Stimulated activated CD4-positive, alpha-beta T cell treated with anti-CD3 and anti-CD28 coated beads, TNF-alpha, amount 100 ng/mL, for 48 hours (primary cell): Measurements from ENCODE around the gene PRIMPOL.

Experiments used
- DNase-seq, 3 donors: peaks; one replicate each; pipeline ENCODE4 v3.0.0-alpha.2; 2020; ENCODE audit warnings: low read depth in 3 of 3

The PRIMPOL gene

DNA sequence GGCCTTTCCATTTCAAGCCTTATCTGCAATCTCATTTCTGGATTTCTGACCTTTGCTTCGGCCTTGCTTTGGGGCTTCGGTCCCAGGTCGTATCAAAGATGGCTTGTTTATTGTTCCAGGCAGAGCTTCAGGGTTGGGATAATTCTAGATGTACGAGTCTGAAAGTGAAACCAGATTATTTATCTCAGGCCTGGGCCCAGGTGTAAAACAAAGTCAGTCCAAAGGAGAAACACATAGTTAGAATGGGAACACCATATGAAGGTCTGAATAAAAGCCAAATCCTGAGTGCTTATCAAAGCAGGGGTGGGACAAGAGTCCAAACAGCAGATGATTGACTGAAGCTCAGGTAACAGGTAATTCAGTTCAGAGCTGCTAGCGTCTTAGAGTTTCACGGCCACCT, 17.1 kb downstream of the PRIMPOL start:
- DNase-seq: no peak

DNA sequence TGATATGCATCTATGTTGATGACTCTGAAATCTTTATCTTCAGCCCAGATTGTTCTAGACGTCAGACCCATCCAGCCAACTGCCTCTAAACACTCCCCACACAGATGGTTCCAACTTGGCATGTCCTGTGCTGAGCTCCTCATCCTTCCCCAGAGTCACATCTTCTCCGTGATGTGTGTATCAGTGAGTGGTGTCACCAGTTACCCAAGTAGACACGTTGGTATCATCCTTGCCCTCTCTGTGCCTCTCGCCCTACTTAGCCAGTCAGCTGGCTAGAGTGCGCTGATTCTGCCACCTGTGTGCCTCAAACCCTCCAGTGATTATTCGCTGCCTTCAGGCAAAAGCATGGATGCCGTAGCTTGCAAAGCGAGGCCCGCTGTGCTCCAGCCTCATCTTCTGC, 18.6 kb downstream of the PRIMPOL start:
- DNase-seq: no peak

DNA sequence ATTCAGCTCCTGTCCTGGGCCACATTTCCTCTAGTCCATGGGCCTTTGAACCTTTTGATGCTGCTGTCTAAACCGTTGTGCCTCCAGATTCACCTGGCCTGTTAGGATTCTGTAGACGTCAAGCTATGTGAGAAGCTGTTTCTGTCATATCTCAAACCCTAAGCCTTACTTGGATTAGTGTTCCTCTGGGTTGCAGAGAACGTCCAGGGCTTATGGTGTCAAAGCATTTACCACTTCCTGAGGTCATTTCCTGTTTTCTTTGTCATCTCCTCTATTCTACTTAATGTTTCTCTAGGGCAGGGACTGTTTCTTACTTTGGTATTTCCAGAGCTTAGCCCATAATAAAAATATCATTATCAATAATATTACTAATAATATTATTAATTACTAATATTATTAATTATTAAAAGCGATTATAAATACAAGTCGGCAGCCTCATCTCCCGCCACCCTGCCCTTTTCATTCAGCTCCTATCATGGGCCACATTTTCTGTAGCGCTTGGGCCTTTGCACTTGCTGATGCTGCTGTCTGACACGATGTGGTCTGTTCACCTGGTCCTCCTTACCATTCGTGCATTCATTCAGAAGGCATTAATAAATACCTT, 19.1 kb downstream of the PRIMPOL start:
- no peak for DNase-seq

DNA sequence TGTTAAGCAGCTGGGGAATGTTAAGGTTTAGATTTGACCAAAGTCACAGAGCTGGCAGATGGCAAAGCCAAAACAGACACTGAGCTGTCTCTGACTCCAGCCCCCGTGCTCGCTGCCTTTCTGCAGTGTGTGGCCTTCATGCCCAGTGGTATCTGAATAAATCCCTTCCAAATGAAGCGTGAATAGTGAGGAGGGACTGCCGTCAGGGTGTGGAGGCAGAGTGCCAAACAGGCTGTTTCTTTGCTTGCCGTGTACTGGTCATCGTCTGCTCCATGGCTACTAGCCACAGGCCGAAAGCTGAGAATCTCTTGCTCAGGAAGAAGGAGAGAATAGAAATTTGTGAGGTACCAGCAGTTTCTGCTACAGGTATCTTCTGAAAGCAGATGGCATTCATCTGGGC, 19.7 kb downstream of the PRIMPOL start:
- no peak for DNase-seq

DNA sequence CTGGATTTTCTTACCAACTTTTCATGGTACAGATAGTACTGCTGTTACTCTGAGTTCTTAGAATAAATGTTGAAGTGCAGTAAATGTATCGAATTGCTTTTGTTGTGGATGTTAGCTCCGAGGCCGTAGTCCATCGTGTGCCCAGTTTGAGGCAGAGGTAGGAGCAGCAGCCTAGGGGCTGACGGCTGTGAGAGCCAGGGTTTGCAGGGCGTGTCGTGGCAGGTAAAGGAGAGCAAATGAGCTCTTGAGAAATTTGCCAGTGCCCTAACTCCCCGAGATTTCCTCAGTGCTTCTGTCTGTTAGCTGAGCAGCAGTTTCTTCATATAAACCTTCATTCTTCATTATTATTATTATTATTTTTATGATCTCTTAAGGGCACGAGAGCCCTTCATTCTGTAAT, 21.6 kb downstream of the PRIMPOL start:
- DNase-seq: no peak

DNA sequence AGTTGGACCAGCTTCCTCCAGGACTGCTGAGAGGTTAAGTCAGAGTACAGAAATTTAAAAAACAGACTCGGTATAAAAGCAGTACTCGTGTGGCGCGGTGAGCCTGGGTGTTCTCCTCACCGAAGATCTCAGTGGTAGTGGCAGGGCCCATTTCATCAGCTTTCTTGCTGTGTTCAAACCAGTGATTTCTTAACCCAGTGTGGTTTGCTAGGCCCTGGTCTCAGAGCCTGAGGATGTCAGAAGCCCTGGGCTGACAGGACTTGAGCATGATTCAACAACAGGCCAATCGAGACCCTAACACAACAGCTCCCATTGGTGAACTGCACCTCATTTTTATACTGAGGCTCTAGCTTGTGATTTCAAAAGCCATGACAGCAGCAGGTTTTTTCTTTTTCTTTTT, 23.2 kb downstream of the PRIMPOL start:
- no peak for DNase-seq

DNA sequence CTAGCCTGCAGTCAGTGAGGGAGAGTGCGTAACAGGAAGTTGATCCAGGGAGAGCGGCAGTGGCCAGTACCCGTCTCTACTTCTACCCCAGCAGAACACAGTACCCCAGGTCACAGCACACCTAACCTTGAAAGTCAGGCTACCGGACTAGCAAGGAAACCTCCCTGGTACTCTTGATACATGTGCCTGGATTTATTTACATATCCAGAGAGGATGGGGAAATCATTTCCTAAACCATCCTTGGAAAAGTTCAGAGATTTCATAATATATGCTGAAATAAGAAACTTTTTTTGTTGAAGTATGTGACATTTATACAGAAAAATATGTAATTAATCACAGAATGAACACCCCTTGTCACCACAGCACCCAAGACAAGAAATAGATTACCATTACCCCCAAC, 24.5 kb downstream of the PRIMPOL start:
- no peak for DNase-seq

DNA sequence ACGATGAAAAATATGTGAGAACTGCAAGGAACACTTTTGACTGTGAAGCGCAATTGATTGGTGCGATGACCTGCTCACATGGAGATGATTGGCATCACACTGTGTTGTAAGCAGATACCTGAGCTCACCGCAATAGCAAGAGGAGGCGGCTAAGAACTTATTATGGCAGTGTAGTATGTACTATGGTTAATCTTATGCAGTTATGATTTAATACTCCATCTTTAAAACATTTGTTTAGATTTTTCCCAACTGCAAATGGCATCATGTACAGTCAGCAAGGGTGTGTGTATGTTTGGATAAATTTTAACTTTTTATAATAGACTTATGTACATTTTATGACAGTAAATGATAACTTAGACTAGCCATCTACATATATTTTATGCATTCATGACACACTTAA, 25.5 kb downstream of the PRIMPOL start:
- no peak for DNase-seq

DNA sequence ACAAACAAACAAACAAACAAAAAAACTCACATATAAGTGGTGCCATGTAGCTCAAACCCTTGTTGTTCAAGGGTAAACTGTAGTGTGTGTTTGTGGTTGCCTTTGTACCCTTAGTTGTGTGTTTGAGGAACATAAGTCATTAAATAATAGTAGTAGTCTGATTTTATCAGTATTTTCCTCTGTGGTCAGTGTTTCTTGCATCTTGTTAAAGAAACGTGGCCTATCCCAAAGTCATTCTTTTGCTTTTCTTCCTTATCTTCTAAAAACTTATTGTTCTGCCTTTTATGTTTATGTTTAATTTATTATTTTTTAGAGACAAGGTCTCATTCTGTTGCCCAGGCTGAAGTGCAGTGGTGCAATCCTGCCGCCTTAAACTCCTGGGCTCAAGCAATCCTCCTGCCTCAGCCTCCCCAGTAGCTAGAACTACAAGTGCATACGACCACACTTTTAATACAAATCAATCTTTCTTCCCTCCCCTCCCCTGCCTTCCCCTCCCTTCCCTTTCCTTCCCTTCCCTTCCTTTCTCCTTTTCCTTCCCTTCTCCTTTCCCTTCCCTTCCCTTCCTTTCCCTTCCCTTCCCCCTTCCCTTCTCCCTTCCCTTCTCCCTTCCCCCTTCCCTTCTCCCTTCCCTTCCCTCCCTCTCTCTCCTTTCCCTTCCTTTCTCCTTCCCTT, 26.4 kb downstream of the PRIMPOL start:
- DNase-seq: no peak

DNA sequence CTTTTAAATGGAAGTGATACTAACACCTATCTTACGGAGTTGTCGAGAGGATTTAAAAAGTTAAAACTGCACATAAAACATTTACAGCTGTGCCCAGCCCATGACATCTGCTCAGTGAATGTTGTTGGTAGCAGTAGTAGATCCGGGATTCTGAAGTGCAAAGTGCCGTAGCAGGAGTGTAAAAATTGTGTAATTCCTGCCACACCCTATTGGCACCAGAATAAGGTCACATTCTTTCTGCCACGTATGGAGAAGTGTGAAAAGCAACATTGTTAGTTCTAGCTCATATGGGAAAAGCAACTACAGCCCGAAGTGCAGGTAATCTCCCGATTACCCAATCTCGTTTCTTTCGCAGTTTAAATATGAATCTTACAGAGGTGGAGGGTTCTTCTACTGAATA, 31.2 kb downstream of the PRIMPOL start:
- DNase-seq: no peak

DNA sequence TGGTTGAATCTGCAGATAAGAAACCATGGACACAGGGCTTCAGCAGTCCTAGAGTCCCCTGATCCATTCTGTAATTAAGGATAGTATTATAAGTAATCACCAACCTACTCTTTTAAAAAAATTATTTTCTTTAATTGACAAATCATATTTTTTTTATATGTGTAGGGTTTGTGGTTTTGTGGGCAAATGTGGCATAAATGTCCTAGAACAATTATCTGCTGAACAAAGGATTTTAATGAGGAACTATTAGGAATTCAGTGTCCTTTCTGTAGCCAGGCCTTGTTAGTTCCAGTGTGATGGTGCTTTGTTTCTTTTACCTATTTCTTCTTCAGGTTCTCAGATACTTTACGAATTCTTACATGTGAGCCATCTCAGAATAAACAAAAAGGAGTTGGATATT, 32.4 kb downstream of the PRIMPOL start:
- DNase-seq: no peak

DNA sequence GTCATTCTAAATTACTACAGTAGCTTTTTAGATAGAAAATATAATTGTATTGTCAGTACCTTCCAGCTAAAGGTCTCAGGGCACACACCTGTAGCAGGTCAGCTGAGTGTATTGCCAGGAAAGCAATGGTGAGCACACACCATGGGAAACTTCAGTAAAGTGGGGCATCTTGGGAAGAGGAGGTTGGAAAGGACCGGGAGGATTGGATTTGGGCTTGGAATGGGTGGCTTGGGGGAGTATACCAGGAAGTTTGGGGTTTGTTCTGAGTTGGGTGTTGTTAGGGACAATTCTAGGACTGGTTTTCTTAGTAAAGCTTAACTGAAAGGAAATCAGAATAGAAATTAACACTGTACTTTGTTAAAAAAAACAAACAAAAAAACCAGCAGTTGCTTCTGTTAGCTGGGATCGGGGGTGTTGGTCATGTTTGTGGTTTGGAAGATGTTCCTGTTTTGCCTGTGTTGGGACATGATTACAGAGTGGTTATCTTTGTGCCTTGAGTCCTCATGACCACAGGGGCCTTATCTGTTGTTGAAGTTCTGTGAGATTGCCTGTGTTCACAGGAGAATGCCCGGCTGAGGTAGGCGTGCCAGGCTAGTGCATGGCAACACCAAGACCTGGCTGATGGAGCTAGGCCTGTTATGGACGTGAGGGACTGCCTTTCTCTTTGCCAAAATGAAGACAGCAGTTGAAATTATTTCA, 35.1 kb downstream of the PRIMPOL start:
- no peak for DNase-seq

DNA sequence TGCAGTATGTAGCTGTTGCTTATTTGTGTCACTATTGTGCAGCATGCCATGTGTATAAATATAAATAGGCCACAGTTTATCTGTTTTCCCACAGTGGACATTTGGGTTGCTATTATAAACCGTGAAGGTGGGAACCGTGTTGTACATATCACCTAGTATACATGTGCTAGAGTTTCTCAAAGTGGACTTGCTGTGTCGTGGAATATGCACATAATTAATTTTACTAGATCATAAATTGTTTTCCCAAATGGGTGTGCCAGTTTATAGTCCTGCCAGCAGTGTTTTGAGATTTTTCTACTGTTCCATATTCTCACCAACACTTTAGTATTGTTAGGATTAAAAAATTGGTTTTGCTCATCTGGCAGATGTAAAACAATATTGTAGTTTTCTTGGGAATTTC, 38.5 kb downstream of the PRIMPOL start:
- no peak for DNase-seq

DNA sequence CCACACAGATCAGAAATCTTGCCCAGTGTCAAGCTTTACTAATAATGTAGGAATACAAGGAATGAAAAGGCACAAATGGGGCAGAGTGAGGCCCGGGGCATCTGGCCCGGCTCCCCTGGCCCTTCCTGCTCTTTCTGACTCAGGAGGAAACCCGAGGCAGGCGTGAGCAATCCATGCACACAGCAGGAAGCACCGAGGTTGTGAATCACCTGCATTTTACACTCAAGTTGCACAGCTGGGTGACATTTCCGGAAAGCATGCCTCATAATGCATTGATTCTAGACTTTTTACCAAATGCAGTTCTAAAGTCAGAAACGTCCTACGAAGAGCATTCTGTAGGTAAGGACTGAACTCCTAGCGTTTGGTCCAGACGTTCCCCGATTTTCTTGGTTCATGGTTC, 38.9 kb downstream of the PRIMPOL start:
- DNase-seq: peak in 2 of 3 donors; percentile 26 to 29

DNA sequence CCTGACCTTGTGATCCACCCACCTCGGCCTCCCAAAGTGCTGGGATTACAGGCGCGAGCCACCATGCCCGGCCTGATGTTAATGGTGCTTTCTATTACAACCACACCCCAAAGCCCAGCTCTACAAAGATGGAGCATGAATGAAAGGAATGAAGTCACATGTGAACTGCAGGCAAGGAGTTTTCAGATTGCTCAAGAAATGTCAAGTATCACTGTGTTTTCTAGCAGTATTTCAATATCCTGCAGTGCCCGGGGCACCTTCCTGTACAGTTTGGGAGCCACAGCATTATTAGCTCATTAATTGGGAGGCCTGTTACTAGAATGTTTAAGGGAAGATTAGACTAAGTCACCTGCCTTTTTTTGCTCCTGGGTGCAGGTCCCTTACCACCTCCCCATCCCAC, 40.1 kb downstream of the PRIMPOL start:
- no peak for DNase-seq

DNA sequence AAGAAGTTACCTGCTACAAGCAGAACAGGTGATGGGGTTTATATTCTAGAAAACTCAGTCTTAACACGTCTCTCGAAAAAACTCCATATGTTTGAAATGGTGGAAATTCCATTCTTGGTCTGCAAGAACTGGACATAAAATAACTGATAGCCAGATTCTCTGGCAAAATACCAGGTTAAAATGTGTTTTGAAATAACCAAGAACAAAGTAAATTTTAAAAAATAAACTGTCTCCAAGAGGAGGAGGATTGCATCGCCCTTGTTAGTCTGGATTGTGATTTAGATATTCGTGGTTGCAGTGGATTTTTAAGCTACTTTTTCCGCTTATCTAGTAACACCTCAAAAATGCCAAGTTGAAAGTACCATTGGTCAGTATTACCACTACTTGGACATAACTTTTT, 43.5 kb downstream of the PRIMPOL start:
- no peak for DNase-seq

DNA sequence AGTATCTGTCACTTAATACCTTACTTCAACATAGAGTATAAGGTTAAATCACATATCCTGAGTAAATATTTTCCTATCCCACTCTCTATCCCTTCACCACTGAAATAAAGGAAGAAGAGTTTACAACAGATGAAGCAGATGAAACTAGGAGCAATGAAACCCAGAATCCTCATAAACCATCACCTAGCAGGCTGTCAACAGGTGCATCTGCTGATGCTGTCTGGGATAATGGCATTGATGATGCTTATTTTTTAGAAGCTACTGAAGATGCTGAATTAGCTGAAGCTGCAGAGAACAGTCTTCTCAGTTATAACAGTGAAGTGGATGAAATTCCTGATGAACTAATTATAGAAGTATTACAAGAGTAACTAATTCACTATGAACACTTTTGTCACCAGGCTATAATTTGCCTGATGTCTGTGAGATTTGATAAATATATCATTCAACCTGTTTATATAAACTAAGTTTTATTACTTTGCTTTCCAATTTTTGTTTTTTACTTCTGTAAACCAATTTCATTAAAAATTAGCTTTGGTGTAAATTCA, 44.9 kb downstream of the PRIMPOL start:
- DNase-seq: no peak

DNA sequence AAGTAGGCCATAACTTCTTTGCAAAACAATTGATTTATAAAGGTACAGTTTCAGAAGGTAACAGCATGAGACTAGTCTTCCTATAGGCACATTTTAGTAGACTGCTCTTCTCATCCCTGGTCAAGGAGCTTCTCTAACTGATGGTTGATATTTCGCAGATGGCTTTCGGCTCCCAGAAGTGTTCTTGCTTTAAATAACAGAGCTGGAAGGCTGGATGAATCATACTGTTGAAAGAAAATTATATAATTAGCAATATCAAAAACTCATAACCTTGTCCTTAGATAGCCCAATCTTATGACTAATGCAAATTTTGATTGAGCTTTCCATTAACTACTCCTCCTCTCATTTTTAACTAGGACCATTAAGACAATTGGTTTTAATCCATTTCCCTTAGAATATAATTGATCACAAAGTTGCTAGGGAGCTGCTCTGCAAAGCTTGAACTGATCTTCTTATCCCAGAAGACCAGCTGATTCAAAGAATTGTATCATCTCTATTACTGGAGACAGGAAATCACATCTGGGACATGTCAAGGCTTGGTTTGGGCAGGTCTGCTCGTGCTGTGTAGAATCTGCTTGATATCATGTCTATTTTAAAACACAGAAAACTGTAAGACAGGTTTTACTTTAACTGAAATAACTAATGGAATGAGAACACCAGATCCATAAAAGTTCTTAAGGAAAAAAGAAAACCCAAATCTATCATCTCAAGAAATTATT, 45.8 kb downstream of the PRIMPOL start:
- DNase-seq: no peak

DNA sequence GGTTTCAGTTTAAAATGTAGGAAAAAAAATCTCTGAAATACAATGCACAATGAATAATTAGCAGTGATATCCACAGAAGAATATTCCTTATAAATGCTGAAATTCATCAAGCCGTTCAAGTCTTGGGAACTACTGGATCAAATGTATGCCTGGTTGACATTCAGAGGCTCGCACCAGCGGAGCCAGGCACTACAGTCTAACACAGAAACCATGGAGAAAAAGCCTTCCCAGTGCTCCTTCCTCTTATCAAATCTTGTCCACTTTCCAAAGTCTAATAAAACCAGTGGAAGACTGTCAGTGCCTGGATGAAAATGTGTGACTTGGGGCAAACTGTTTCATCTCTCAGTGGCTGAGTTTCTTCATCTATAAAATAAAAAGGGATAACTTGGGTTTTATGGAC, 48.4 kb downstream of the PRIMPOL start:
- DNase-seq: no peak

DNA sequence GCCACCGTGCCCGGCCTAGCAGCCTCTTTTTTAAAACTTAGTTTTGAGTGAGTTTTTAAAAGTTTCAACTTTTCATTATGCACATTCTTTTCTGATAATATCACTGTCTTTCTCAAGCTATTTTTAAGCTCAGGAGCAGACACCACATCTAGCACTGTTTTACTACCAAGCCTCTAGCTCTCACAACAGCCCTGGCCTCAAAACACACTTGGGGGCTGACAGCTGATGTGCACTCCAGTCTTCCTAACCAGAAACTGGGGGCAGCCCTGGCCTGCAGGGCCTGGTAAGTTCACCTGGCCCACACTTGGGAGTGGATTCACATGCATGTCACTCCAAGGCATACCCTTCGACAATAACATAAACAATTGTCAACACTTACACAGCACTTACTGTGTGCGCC, 50.4 kb downstream of the PRIMPOL start:
- DNase-seq: no peak

DNA sequence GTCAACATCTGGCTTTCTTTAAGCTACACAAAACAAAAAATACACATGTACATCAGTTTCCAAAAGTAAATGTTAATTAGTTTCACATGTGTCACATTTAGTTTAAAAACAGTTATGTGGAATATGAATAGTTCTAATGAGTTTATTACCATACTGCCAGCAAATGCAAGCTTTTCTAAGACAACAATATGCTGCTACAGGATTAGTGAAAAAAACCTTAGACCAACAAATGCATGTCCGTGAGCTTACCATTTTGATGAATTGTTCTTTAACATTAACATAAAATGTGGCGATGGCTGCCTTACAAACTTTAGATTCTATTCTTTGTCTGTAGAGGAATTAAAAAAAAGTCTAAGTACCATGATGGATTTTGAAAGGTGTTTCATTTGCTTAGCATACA, 52.6 kb downstream of the PRIMPOL start:
- no peak for DNase-seq

DNA sequence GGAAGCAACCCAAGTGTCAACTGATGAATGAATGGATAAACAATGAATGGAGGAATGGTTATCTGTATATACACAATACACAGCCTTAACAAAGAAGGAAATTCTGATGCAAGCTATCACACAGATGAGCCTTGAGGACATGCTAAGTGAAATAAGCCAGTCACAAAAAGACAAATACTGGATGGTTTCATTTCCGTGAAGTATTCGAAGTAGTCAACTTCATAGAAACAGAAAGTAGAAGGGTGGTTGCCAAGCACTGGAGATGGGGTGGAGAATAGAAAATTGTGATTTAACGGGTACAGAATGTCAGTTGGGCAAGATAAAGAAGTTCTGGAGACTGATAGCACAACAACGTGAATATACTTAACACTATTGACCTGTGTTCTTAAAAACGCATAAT, 56.2 kb downstream of the PRIMPOL start:
- DNase-seq: no peak

DNA sequence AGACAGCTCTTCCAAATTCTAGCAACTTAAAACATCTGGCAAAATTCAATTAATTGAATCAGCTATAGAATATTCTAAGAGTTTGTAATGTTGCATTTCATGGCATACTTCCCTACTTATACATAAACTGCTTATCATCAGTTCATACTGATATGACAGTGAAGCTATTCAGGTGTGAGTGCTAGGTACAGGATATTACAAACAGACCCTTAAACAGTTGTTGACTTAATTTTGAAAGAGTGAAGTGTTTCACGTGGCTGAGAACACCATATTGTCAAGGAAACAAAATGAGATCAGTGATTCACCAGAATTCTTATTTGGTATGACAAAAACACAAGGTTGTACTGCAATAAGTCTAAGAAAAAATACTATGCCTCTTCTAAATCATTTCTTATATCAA, 56.9 kb downstream of the PRIMPOL start:
- no peak for DNase-seq
